ENCODE results near the gene ANKS1B.

DNA sequence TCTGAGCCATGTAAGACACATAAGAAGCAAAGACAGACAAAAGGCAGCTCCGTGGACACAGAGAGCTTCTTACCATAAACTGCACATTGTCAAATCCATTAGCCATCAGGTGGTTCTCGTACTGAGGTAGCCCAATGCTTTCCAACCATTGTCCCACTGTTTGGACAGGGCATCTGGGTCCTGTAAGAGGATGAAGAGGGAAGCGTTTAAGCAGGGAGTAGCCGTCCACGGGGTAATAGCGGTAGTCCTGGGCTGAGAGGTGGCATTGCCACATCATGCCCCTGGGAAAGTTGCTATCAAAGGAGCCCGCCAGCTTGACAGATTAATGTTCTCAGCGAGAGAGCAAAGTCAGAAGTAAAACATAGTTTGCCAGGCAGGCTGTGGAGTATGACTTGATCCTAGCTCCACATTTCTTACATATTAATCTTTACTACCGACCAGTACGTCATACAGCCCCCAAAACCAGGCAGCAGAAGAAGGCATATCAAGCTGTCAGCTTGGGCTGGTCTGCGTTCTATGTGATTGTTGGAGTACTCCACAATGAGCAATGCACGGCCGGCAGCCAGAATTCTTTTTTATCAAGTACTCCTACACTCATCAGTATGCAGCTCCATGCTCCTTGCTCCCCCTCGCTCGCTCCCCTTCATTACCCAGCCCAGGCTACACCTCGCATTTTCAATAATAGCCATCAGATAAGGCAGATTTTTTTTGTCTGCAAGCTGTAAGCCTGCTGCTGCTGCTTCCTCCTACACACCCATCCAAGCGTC, 830.3 kb downstream of the ANKS1B start:
- TF ChIP-seq, protein P1, sequence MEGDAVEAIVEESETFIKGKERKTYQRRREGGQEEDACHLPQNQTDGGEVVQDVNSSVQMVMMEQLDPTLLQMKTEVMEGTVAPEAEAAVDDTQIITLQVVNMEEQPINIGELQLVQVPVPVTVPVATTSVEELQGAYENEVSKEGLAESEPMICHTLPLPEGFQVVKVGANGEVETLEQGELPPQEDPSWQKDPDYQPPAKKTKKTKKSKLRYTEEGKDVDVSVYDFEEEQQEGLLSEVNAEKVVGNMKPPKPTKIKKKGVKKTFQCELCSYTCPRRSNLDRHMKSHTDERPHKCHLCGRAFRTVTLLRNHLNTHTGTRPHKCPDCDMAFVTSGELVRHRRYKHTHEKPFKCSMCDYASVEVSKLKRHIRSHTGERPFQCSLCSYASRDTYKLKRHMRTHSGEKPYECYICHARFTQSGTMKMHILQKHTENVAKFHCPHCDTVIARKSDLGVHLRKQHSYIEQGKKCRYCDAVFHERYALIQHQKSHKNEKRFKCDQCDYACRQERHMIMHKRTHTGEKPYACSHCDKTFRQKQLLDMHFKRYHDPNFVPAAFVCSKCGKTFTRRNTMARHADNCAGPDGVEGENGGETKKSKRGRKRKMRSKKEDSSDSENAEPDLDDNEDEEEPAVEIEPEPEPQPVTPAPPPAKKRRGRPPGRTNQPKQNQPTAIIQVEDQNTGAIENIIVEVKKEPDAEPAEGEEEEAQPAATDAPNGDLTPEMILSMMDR (IDR thresholded peaks at IDR 0.05) = no peak
- TF ChIP-seq POLR2A (IDR thresholded peaks at IDR 0.05) = no peak
- no peak for TF ChIP-seq POLR2AphosphoS5 (IDR thresholded peaks at IDR 0.05)

Data from suprapubic skin (tissue), 4 donors.